Stimulated activated CD4-positive, alpha-beta T cell treated with anti-CD3 and anti-CD28 coated beads, TNF-alpha, amount 100 ng/mL, for 48 hours (primary cell): ENCODE measurements around the gene LATS2.

Experiments
- DNase-seq, 3 donors: peaks; one replicate each; pipeline ENCODE4 v3.0.0-alpha.2; 2020; ENCODE audit warnings: low read depth in 3 of 3

Gene LATS2

GRCh38 chr13:21047591-21048282 is 13.6 kb downstream of the LATS2 start:
- no peak for DNase-seq

- DNase-seq = no peak
Measured at GRCh38 chr13:21047087-21047486, 14.3 kb downstream of the LATS2 start.

GRCh38 chr13:21046203-21046602 is 15.2 kb downstream of the LATS2 start:
- no peak for DNase-seq

GRCh38 chr13:21045100-21045499 is 16.3 kb downstream of the LATS2 start:
- no peak for DNase-seq

GRCh38 chr13:21043898-21044297 is 17.5 kb downstream of the LATS2 start:
- DNase-seq = no peak

GRCh38 chr13:21040120-21040826 is 21.1 kb downstream of the LATS2 start:
- no peak for DNase-seq

- DNase-seq = no peak
Measured at GRCh38 chr13:21039097-21039800, 22.1 kb downstream of the LATS2 start.

GRCh38 chr13:21037656-21038055 is 23.7 kb downstream of the LATS2 start:
- DNase-seq = no peak

GRCh38 chr13:21035498-21035897 is 25.9 kb downstream of the LATS2 start:
- DNase-seq = no peak

- no peak for DNase-seq
Measured at GRCh38 chr13:21034603-21035191, 26.7 kb downstream of the LATS2 start.

- no peak for DNase-seq
Measured at GRCh38 chr13:21033856-21034602, 27.4 kb downstream of the LATS2 start.

- DNase-seq = no peak
Measured at GRCh38 chr13:21033212-21033840, 28.1 kb downstream of the LATS2 start.

- DNase-seq = no peak
Measured at GRCh38 chr13:21032656-21033055, 28.7 kb downstream of the LATS2 start.

- DNase-seq = no peak
Measured at GRCh38 chr13:21031594-21032275, 29.7 kb downstream of the LATS2 start.

- no peak for DNase-seq
Measured at GRCh38 chr13:21025539-21025938, 35.8 kb downstream of the LATS2 start.

GRCh38 chr13:21022056-21022979 is 39.1 kb downstream of the LATS2 start:
- no peak for DNase-seq

- no peak for DNase-seq
Measured at GRCh38 chr13:21020581-21020980, 40.8 kb downstream of the LATS2 start.

GRCh38 chr13:21020176-21020575 is 41.2 kb downstream of the LATS2 start:
- DNase-seq = no peak

- no peak for DNase-seq
Measured at GRCh38 chr13:21018220-21018619, 43.2 kb downstream of the LATS2 start.

- DNase-seq = no peak
Measured at GRCh38 chr13:21016487-21016886, 44.9 kb downstream of the LATS2 start.
